ENCODE data around the gene KLK13. TPM values are rescaled to one million over a fixed set of nuclear protein-coding genes. Genes with fewer than 3 reads are reported as not detected.

KLK13 gene
- total and polyA plus RNA-seq, 4 experiments from 2014 or later = not detected

- Histone ChIP-seq H3K36me3 (ENCODE audit: insufficient read depth, low read length) (no peaks in the 10 kb centered on the region), H3K9me3 (ENCODE audit: control insufficient read depth in 1 of 2, low read length in 2 of 2) (no peaks in the 10 kb centered on the region), H3K4me1 (ENCODE audit: insufficient read depth, low read length) (no peaks in the 10 kb centered on the region), H3K4me3 (ENCODE audit: low read length in 2 of 2) (no peak overlapping the region), H3K27me3 (ENCODE audit: insufficient read depth, low read length) (no peaks in the 10 kb centered on the region), H3K27ac (ENCODE audit: low read depth, low read length) (no peak overlapping the region)
- H3K9me3 Mint-ChIP-seq = no peaks in the 10 kb centered on the region
- ChIA-PET POLR2A (ENCODE audit: partially characterized antibody) (no interaction called here), CTCF (ENCODE audit: partially characterized antibody) (no interaction called here)
- peaks cover 0 to 13% of the 10 kb centered on the region in 2 donors for H3K36me3 Mint-ChIP-seq
- intact Hi-C loops (cut with micrococcal nuclease) = no loop called here
- DNase-seq = no peak
- H3K4me1 Mint-ChIP-seq = peaks cover 0 to 2% (median 0%) of the 10 kb centered on the region in 4 donors
- H3K27ac Mint-ChIP-seq = no peak overlapping the region
- H3K27me3 Mint-ChIP-seq = peaks cover 3 to 7% of the 10 kb centered on the region in 2 donors
- H3K4me3 Mint-ChIP-seq = no peak overlapping the region
Measured at GRCh38 chr19:51083783-51084182, 18.9 kb upstream of the KLK13 start.

GRCh38 chr19:51083181-51083580 lies 18.3 kb upstream of the KLK13 start:
- CTCF ChIA-PET (ENCODE audit: partially characterized antibody) = no interaction called here
- Mint-ChIP-seq H3K4me1 (peaks cover 0 to 2% (median 0%) of the 10 kb centered on the region in 4 donors), H3K9me3 (no peaks in the 10 kb centered on the region), H3K27me3 (peaks cover 3 to 7% of the 10 kb centered on the region in 2 donors), H3K36me3 (peaks cover 0 to 13% of the 10 kb centered on the region in 2 donors), H3K4me3 (no peak overlapping the region), H3K27ac (peak overlapping the region in 1 of 7 donors; percentile 74)
- Histone ChIP-seq H3K27ac (ENCODE audit: low read depth, low read length) (no peak overlapping the region), H3K4me1 (ENCODE audit: insufficient read depth, low read length) (no peaks in the 10 kb centered on the region), H3K9me3 (ENCODE audit: control insufficient read depth in 1 of 2, low read length in 2 of 2) (no peaks in the 10 kb centered on the region), H3K4me3 (ENCODE audit: low read length in 2 of 2) (no peak overlapping the region), H3K36me3 (ENCODE audit: insufficient read depth, low read length) (no peaks in the 10 kb centered on the region), H3K27me3 (ENCODE audit: insufficient read depth, low read length) (no peaks in the 10 kb centered on the region)
- intact Hi-C loops (cut with micrococcal nuclease) = no loop called here
- POLR2A ChIA-PET (ENCODE audit: partially characterized antibody) = no interaction called here
- DNase-seq = no peak

- H3K27me3 ChIP-seq (ENCODE audit: insufficient read depth, low read length) = no peaks in the 10 kb centered on the region
- H3K9me3 ChIP-seq (ENCODE audit: control insufficient read depth in 1 of 2, low read length in 2 of 2) = no peaks in the 10 kb centered on the region
- no peak within 1 kb of the TSS for H3K27ac ChIP-seq (ENCODE audit: low read depth, low read length)
- H3K36me3 ChIP-seq (ENCODE audit: insufficient read depth, low read length) = no peaks in the 10 kb centered on the region
- no peak for DNase-seq
- no peak within 1 kb of the TSS for H3K4me3 ChIP-seq (ENCODE audit: low read length in 2 of 2)
- H3K9me3 Mint-ChIP-seq = no peaks in the 10 kb centered on the region
- H3K4me1 Mint-ChIP-seq = peaks cover 0 to 2% (median 0%) of the 10 kb centered on the region in 4 donors
- peak within 1 kb of the TSS in 2 of 7 donors; percentile 39 to 74 for H3K27ac Mint-ChIP-seq
- no peaks in the 10 kb centered on the region for H3K4me1 ChIP-seq (ENCODE audit: insufficient read depth, low read length)
- intact Hi-C loops (cut with micrococcal nuclease) = no loop called here
- no peak within 1 kb of the TSS for H3K4me3 Mint-ChIP-seq
- POLR2A ChIA-PET (ENCODE audit: partially characterized antibody) = no interaction called here
- peaks cover 3 to 7% of the 10 kb centered on the region in 2 donors for H3K27me3 Mint-ChIP-seq
- CTCF ChIA-PET (ENCODE audit: partially characterized antibody) = no interaction called here
- peaks cover 0 to 13% of the 10 kb centered on the region in 2 donors for H3K36me3 Mint-ChIP-seq
Measured at GRCh38 chr19:51082611-51083010, 17.7 kb upstream of the KLK13 start, which contains the start of gene KLK14. Gene KLK14 (minus strand): TSS chr19:51082887. CDS start chr19:51082614, 273 bp downstream.

GRCh38 chr19:51081476-51081875 lies 16.6 kb upstream of the KLK13 start:
- Histone ChIP-seq H3K9me3 (ENCODE audit: control insufficient read depth in 1 of 2, low read length in 2 of 2) (no peaks in the 10 kb centered on the region), H3K36me3 (ENCODE audit: insufficient read depth, low read length) (no peaks in the 10 kb centered on the region), H3K27ac (ENCODE audit: low read depth, low read length) (no peak overlapping the region), H3K4me1 (ENCODE audit: insufficient read depth, low read length) (no peaks in the 10 kb centered on the region), H3K4me3 (ENCODE audit: low read length in 2 of 2) (no peak overlapping the region), H3K27me3 (ENCODE audit: insufficient read depth, low read length) (no peaks in the 10 kb centered on the region)
- CTCF ChIA-PET (ENCODE audit: partially characterized antibody) = interaction anchor here (0.6 to 1.0 kb wide), 2 partner anchors 10 to 14 kb away, joined by 4 read pairs; no protein-coding TSS in a partner anchor
- H3K9me3 Mint-ChIP-seq = no peaks in the 10 kb centered on the region
- no peak overlapping the region for H3K4me3 Mint-ChIP-seq
- POLR2A ChIA-PET (ENCODE audit: partially characterized antibody) = no interaction called here
- peaks cover 3 to 9% of the 10 kb centered on the region in 2 donors for H3K27me3 Mint-ChIP-seq
- H3K27ac Mint-ChIP-seq = no peak overlapping the region
- intact Hi-C loops (cut with micrococcal nuclease) = no loop called here
- no peaks in the 10 kb centered on the region for H3K4me1 Mint-ChIP-seq
- peaks cover 0 to 8% of the 10 kb centered on the region in 2 donors for H3K36me3 Mint-ChIP-seq
- no peak for DNase-seq

GRCh38 chr19:51079481-51080110 lies 14.7 kb upstream of the KLK13 start:
- POLR2A ChIA-PET (ENCODE audit: partially characterized antibody) = interaction anchor here (0.7 kb wide), 1 partner anchor 79 kb away, joined by 4 read pairs; no protein-coding TSS in a partner anchor
- H3K9me3 ChIP-seq (ENCODE audit: control insufficient read depth in 1 of 2, low read length in 2 of 2) = no peaks in the 10 kb centered on the region
- no peak overlapping the region for H3K27ac Mint-ChIP-seq
- H3K36me3 Mint-ChIP-seq = peaks cover 0 to 4% of the 10 kb centered on the region in 2 donors
- H3K27me3 Mint-ChIP-seq = peaks cover 3 to 9% of the 10 kb centered on the region in 2 donors
- no peaks in the 10 kb centered on the region for H3K4me1 ChIP-seq (ENCODE audit: insufficient read depth, low read length)
- no peaks in the 10 kb centered on the region for H3K27me3 ChIP-seq (ENCODE audit: insufficient read depth, low read length)
- no peak overlapping the region for H3K27ac ChIP-seq (ENCODE audit: low read depth, low read length)
- intact Hi-C loops (cut with micrococcal nuclease) = no loop called here
- no peak overlapping the region for H3K4me3 ChIP-seq (ENCODE audit: low read length in 2 of 2)
- no peak for DNase-seq
- no peaks in the 10 kb centered on the region for H3K4me1 Mint-ChIP-seq
- no peaks in the 10 kb centered on the region for H3K36me3 ChIP-seq (ENCODE audit: insufficient read depth, low read length)
- no peak overlapping the region for H3K4me3 Mint-ChIP-seq
- CTCF ChIA-PET (ENCODE audit: partially characterized antibody) = no interaction called here
- H3K9me3 Mint-ChIP-seq = no peaks in the 10 kb centered on the region

GRCh38 chr19:51078731-51079130 lies 13.8 kb upstream of the KLK13 start:
- peaks cover 0 to 4% of the 10 kb centered on the region in 2 donors for H3K36me3 Mint-ChIP-seq
- H3K27me3 Mint-ChIP-seq = peaks cover 3 to 14% of the 10 kb centered on the region in 2 donors
- H3K27ac Mint-ChIP-seq = no peak overlapping the region
- DNase-seq = no peak
- H3K36me3 ChIP-seq (ENCODE audit: insufficient read depth, low read length) = no peaks in the 10 kb centered on the region
- no peaks in the 10 kb centered on the region for H3K4me1 Mint-ChIP-seq
- no peak overlapping the region for H3K4me3 Mint-ChIP-seq
- no peaks in the 10 kb centered on the region for H3K4me1 ChIP-seq (ENCODE audit: insufficient read depth, low read length)
- peaks cover 0 to 7% (median 6%) of the 10 kb centered on the region in 8 donors for H3K9me3 Mint-ChIP-seq
- H3K4me3 ChIP-seq (ENCODE audit: low read length in 2 of 2) = no peak overlapping the region
- intact Hi-C loops (cut with micrococcal nuclease) = no loop called here
- no peak overlapping the region for H3K27ac ChIP-seq (ENCODE audit: low read depth, low read length)
- no peaks in the 10 kb centered on the region for H3K9me3 ChIP-seq (ENCODE audit: control insufficient read depth in 1 of 2, low read length in 2 of 2)
- CTCF ChIA-PET (ENCODE audit: partially characterized antibody) = no interaction called here
- H3K27me3 ChIP-seq (ENCODE audit: insufficient read depth, low read length) = no peaks in the 10 kb centered on the region
- POLR2A ChIA-PET (ENCODE audit: partially characterized antibody) = interaction anchor here (0.7 kb wide), 1 partner anchor 80 kb away, joined by 4 read pairs; no protein-coding TSS in a partner anchor

- ChIA-PET POLR2A (ENCODE audit: partially characterized antibody) (no interaction called here), CTCF (ENCODE audit: partially characterized antibody) (no interaction called here)
- H3K27me3 ChIP-seq (ENCODE audit: insufficient read depth, low read length) = no peaks in the 10 kb centered on the region
- no peaks in the 10 kb centered on the region for H3K9me3 ChIP-seq (ENCODE audit: control insufficient read depth in 1 of 2, low read length in 2 of 2)
- no peak overlapping the region for H3K27ac ChIP-seq (ENCODE audit: low read depth, low read length)
- H3K27me3 Mint-ChIP-seq = peaks cover 7 to 8% of the 10 kb centered on the region in 2 donors
- H3K27ac Mint-ChIP-seq = peak overlapping the region in 1 of 7 donors; percentile 12
- intact Hi-C loops (cut with micrococcal nuclease) = no loop called here
- H3K36me3 ChIP-seq (ENCODE audit: insufficient read depth, low read length) = no peaks in the 10 kb centered on the region
- DNase-seq = no peak
- H3K4me3 ChIP-seq (ENCODE audit: low read length in 2 of 2) = no peak overlapping the region
- H3K4me1 Mint-ChIP-seq = no peaks in the 10 kb centered on the region
- no peaks in the 10 kb centered on the region for H3K4me1 ChIP-seq (ENCODE audit: insufficient read depth, low read length)
- peaks cover 0 to 14% (median 9%) of the 10 kb centered on the region in 8 donors for H3K9me3 Mint-ChIP-seq
- H3K36me3 Mint-ChIP-seq = no peaks in the 10 kb centered on the region
- H3K4me3 Mint-ChIP-seq = no peak overlapping the region
Measured at GRCh38 chr19:51078104-51078503, 13.2 kb upstream of the KLK13 start.
